Loucy (cell line): ENCODE data around the gene HLF.

Source experiments
- H2AFZ ChIP-seq: fragments of 200-600 bp; sonication (generic); 2 replicates; pipeline ENCODE4 v1.6.0; 2016; ENCODE audit warnings: antibody characterized with exemption, mild to moderate bottlenecking, low read length, moderate library complexity
- H3F3A ChIP-seq: fragments of 200-600 bp; 2 replicates; pipeline ENCODE4 v1.6.0; 2016; ENCODE audit warnings: antibody characterized with exemption, low read depth, mild to moderate bottlenecking
- H3K27me3 ChIP-seq: fragments of 200-600 bp; sonication (generic); 2 replicates; pipeline ENCODE4 v1.6.1; 2014; ENCODE audit warnings: low read length, mild to moderate bottlenecking; ENCODE audit not compliant: insufficient read depth, poor library complexity, severe bottlenecking
- H3K36me3 ChIP-seq: fragments of 200-600 bp; sonication (generic); 2 replicates; pipeline ENCODE4 v1.6.1; 2016; ENCODE audit warnings: low read length; ENCODE audit not compliant: insufficient read depth
- H3K4me1 ChIP-seq: fragments of 200-600 bp; sonication (generic); 2 replicates; pipeline ENCODE4 v1.5.1; 2014; ENCODE audit warnings: low read length, mild to moderate bottlenecking; ENCODE audit not compliant: insufficient read depth, poor library complexity, severe bottlenecking
- H3K4me2 ChIP-seq: fragments of 200-600 bp; sonication (generic); 2 replicates; pipeline ENCODE4 v1.6.0; 2014; ENCODE audit warnings: antibody characterized with exemption, low read length, low read depth, mild to moderate bottlenecking; ENCODE audit not compliant: poor library complexity, severe bottlenecking
- H3K4me3 ChIP-seq: fragments of 200-600 bp; sonication (generic); 2 replicates; pipeline ENCODE4 v1.5.1; 2014; ENCODE audit warnings: low read length, mild to moderate bottlenecking, mixed read lengths; ENCODE audit not compliant: poor library complexity, severe bottlenecking
- H3K79me2 ChIP-seq: fragments of 200-600 bp; sonication (generic); 2 replicates; pipeline ENCODE4 v1.6.1; 2014; ENCODE audit warnings: low read length; ENCODE audit not compliant: insufficient read depth
- H3K9ac ChIP-seq: fragments of 200-600 bp; sonication (generic); 2 replicates; pipeline ENCODE4 v1.6.0; 2014; ENCODE audit warnings: mild to moderate bottlenecking, low read depth, low read length, moderate library complexity; ENCODE audit not compliant: poor library complexity, severe bottlenecking
- H3K9me2 ChIP-seq: fragments of 200-600 bp; sonication (generic); replicated peaks from 2 replicates; pipeline ENCODE4 v1.6.1; 2016; ENCODE audit warnings: low read depth, low read length, mixed read lengths
- H3K9me3 ChIP-seq: fragments of 200-600 bp; sonication (generic); 2 replicates; pipeline ENCODE4 v1.6.1; 2014; ENCODE audit warnings: mild to moderate bottlenecking, antibody characterized with exemption, low read length, low read depth; ENCODE audit not compliant: insufficient read depth
- H4K20me1 ChIP-seq: fragments of 200-600 bp; sonication (generic); 2 replicates; pipeline ENCODE4 v1.6.0; 2014; ENCODE audit warnings: antibody characterized with exemption, low read length, mild to moderate bottlenecking; ENCODE audit not compliant: insufficient read depth, poor library complexity, severe bottlenecking
- CTCF ChIP-seq: fragments of 200-600 bp; sonication (generic); conservative IDR thresholded peaks from 2 replicates; pipeline ENCODE4 v1.5.1; 2014; ENCODE audit warnings: mild to moderate bottlenecking, antibody characterized with exemption, low read length
- EZH2phosphoT487 ChIP-seq: fragments of 200-600 bp; IDR thresholded peaks from 2 replicates; pipeline ENCODE4 v1.6.1; 2018; ENCODE audit warnings: antibody characterized with exemption, mild to moderate bottlenecking, moderate library complexity, borderline replicate concordance

Gene HLF

GRCh38 chr17:55230716-55231115 lies 34.0 kb upstream of the HLF start:
- Histone ChIP-seq H2AFZ (no peak overlapping the region), H3K4me1 (no peaks in the 10 kb centered on the region), H3K9ac (no peak overlapping the region), H3K9me2 (no peaks in the 10 kb centered on the region), H3K9me3 (no peaks in the 10 kb centered on the region), H3K79me2 (no peaks in the 10 kb centered on the region), H3K27me3 (no peaks in the 10 kb centered on the region), H4K20me1 (no peaks in the 10 kb centered on the region), H3K4me2 (no peak overlapping the region), H3K36me3 (no peaks in the 10 kb centered on the region), H3F3A (no peaks in the 10 kb centered on the region), H3K4me3 (no peak overlapping the region)
- TF ChIP-seq CTCF, result no peak

GRCh38 chr17:55233840-55234239 lies 30.9 kb upstream of the HLF start:
- Histone ChIP-seq H3K4me1 (peaks cover 14% of the 10 kb centered on the region), H2AFZ (no peak overlapping the region), H3K4me2 (no peak overlapping the region), H3K9me2 (no peaks in the 10 kb centered on the region), H3F3A (no peaks in the 10 kb centered on the region), H4K20me1 (no peaks in the 10 kb centered on the region), H3K9me3 (no peaks in the 10 kb centered on the region), H3K79me2 (no peaks in the 10 kb centered on the region), H3K36me3 (no peaks in the 10 kb centered on the region), H3K27me3 (no peaks in the 10 kb centered on the region), H3K4me3 (no peak overlapping the region), H3K9ac (no peak overlapping the region)
- TF ChIP-seq CTCF (no peak), EZH2phosphoT487 (no peak)

GRCh38 chr17:55236316-55236715 lies 28.4 kb upstream of the HLF start:
- Histone ChIP-seq H3K4me3 (no peak overlapping the region), H3K4me2 (no peak overlapping the region), H3K9me3 (no peaks in the 10 kb centered on the region)

More at GRCh38 chr17:55236316-55236715, 28.4 kb upstream of the HLF start:
- H4K20me1 ChIP-seq, result no peaks in the 10 kb centered on the region
- no peaks in the 10 kb centered on the region for H3K27me3 ChIP-seq
- no peak overlapping the region for H2AFZ ChIP-seq
- peaks cover 17% of the 10 kb centered on the region for H3K4me1 ChIP-seq
- H3K9ac ChIP-seq, result no peak overlapping the region
- no peaks in the 10 kb centered on the region for H3F3A ChIP-seq
- TF ChIP-seq CTCF (no peak), EZH2phosphoT487 (no peak)
- no peaks in the 10 kb centered on the region for H3K36me3 ChIP-seq
- H3K9me2 ChIP-seq, result no peaks in the 10 kb centered on the region
- no peaks in the 10 kb centered on the region for H3K79me2 ChIP-seq
